D721Med (cell line): ENCODE results near the gene EEF1G.
A peak's percentile ranks its signal among the peaks of the same experiment; 100 is the strongest.
"Not testable (repeated sequence)": the region's sequence is repeated elsewhere in the genome, so short reads cannot be mapped to it uniquely, and the experiment has no call there.

Source experiments
- DNase-seq: peaks from one replicate; pipeline ENCODE4 v3.0.0; 2011; ENCODE audit warnings: low spot score; ENCODE audit not compliant: insufficient read length
- FAIRE-seq: peaks from 2 replicates; lab custom pipeline; 2011; peaks lifted over from hg19 to GRCh38; lab: Jason Lieb, UNC
- TF ChIP-seq, protein P1 (sequence below): IDR thresholded peaks from 2 replicates; pipeline ENCODE4 v1.5.1; 2012; ENCODE audit warnings: mild to moderate bottlenecking, control low read depth; ENCODE audit not compliant: insufficient read depth; ENCODE audit errors: missing control alignments

Gene EEF1G

DNA sequence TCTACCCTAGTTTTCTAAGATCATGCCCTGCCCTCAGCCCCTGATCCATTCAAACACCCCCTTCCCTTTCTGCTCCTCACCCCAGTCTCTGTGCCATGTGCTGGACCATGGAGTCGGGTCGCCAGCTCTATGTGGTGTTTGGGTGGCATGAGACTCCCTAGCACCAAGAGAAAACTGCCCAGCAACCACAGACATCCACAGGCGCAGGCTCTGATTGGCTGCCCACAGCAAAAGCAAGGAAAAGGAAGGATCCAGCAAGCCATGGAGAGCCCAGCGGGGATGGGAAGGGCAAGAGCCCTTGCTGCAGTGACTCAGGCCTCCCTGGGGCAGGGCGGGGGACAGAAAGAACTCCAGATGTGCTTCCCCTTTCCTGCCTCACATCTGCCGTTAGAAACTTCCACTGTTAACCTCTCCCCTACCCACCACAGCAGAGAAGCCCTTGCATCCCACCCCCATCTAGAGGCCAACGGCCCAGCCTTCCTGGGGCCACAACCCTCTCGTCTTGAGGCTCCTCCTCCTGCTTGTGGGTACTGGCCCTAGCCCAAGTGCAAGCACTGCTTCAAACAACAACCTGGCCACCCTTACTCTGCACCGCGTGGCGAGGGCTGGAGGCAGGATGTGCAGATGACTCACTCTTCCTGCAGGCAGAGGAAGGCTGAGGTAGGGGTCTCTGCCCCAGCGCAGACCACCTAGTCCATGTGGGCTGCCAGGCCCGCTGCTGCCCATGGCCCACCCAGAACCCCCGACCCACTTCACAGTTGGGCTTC, 17.4 kb downstream of the EEF1G start:
- DNase-seq (peak; percentile 92), FAIRE-seq (no peak)
- TF ChIP-seq, protein P1, sequence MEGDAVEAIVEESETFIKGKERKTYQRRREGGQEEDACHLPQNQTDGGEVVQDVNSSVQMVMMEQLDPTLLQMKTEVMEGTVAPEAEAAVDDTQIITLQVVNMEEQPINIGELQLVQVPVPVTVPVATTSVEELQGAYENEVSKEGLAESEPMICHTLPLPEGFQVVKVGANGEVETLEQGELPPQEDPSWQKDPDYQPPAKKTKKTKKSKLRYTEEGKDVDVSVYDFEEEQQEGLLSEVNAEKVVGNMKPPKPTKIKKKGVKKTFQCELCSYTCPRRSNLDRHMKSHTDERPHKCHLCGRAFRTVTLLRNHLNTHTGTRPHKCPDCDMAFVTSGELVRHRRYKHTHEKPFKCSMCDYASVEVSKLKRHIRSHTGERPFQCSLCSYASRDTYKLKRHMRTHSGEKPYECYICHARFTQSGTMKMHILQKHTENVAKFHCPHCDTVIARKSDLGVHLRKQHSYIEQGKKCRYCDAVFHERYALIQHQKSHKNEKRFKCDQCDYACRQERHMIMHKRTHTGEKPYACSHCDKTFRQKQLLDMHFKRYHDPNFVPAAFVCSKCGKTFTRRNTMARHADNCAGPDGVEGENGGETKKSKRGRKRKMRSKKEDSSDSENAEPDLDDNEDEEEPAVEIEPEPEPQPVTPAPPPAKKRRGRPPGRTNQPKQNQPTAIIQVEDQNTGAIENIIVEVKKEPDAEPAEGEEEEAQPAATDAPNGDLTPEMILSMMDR = no peak

DNA sequence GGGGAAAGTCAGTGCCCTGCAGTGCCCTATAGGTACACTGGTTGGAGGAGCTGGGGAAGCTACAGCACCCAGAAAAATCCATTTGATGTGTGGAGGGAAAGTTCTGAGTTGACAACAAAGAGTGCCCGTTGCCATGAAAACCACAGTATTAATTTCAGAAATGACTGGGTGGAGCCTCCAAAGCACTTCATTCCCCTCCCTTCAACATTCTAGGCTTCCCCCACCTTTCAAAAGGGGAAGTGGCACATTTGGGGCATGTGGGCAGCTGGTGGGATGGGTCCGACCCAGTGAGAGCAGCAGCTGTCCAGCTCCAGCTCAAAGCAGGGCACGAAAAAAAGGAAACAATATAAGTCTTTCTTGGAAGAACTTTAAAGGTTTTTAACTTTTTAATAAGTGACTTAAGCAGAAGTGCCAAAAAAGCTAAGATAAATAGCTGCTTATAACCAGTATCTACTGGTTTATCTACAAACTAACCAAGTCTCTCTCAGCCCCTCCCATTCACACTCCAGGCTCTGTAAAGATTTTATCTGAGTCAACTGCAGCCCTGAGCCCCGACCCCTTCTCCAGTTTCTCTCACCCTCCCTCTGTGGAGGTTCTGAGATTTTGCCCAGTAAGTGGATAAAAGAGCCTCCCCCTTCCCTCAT, 18.1 kb downstream of the EEF1G start:
- FAIRE-seq (no peak), DNase-seq (no peak)
- TF ChIP-seq, protein P1 = no peak

GRCh38 chr11:62554387-62555167, 19.1 kb downstream of the EEF1G start:
- FAIRE-seq (no peak), DNase-seq (no peak)
- TF ChIP-seq, protein P1 = no peak

DNA sequence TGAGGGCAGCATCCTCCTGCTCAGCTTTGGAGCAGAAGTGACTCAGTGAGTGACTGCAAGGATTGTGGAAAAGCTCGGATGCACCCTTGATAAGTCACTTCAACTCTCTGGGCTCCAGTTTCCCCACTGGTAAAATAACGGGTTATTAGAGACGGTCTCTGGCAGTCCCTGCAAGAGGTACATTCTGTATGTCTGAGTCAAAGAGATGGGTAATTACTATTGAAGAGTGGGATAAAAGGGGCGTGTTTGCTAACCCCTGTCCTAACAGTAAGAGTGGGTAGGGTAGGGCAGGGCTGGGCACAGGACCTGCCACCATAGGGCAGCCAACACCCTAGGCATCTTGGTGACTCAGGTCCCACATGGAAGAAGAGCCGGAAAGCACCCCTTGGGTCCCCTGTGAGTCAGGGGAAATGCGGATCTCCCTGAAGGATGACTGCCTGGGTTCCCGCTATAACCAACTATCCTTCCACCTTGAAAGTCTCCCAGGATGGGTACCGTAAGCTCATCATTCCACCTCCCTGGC, 19.8 kb downstream of the EEF1G start:
- FAIRE-seq = no peak
- no peak for DNase-seq

DNA sequence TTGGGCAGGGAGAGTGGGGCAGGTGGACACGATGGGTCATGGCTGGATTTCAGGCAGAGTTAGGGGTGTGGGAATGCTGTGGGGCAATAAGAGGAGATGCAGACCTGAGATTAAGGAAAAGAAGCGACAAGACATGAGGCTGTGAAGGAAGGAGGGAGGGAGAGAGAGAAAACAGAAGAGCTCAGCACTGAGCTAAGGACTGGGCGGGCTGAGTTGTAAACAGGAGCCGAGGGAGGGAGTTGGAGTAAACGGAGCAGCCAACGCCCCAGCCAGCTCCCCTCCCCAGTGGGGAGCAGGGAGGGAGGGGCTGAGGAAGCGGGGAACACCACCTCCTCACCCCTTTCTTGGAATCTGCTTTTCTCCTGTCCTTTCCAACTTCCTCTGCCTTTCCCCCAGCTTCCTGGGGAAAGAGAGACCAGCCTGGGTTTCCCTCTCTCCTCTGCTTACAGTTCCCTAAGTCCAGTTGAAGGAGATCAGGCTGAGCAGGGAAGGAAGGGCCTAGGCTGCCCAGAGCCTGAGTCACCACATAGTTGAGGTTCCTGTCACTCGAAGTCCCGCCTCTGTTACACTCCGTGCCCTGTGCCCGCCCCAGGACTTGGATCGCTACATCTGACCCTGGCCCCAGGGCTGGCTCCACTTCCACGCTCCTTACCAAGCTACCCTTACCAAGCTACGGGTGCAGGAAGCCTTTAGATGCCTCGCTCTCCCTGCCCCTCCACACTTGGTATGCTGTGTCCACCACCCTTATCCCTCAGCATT, 20.4 kb downstream of the EEF1G start:
- no peak for FAIRE-seq
- TF ChIP-seq, protein P1 = no peak
- DNase-seq = no peak

More for the DNA sequence above, 19.8 kb downstream of the EEF1G start:
- TF ChIP-seq, protein P1 = no peak

DNA sequence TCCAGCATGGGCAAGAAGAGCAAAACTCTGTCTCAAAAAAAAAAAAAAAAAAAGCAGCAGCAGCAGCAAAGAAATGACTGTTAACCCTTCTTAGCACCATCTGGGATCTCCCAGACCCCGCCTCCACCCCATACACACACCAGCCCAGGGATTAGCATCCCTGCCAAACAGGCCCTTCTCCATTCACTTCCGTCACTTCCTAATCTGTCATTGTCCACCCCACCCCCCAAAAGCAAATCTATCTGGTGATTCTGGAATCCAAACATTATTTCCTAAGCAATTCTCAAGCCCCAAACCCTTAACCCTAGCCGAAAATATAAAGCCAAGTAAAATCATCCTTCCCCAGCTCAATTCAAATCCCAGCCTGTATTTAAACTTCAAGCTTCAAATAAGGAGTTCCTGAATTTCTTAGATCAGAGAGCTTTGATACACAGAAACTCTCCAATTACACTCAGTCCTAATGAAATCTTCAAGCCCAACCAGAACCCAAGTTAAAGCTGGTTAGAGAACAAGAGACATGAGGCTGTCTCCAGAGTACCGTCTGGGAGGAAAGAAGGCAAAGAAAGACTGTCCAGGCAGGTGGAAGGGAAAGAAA, 21.1 kb downstream of the EEF1G start:
- DNase-seq = peak; percentile 85
- no peak for FAIRE-seq
- TF ChIP-seq, protein P1 = no peak

DNA sequence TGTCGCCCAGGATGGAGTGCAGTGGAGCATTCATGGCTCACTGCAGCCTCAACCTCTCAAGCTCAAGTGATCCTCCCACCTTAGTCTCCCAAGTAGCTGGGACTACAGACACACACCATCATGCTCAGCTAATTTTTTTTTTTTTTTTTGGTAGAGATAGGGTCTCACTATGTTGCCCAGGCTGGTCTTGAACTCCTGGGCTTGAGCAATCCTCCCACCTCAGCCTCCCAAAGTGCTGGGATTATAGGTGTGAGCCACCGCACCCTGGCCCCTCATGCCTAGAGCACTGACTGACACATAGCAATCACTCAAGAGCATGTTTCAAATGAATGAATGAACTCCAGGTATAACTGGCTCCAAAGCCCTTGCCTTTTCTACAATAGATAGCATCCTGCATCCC, 23.2 kb downstream of the EEF1G start:
- not testable (repeated sequence) for FAIRE-seq, DNase-seq
